K562 (cell line): Measurements from ENCODE around the gene FRMD5.

Experiments used
- CCAR2 ChIP-seq: fragments of 200-400 bp; formaldehyde crosslinking; IDR thresholded peaks from 2 replicates; pipeline ENCODE4 v1.6.1; 2017; ENCODE audit warnings: mild to moderate bottlenecking, low read depth, low read length
- ETV1 ChIP-seq: fragments of 450-650 bp; conservative IDR thresholded peaks from 2 replicates; pipeline ENCODE4 v1.6.1; 2016; ENCODE audit warnings: missing genetic modification characterization, control low read depth, low read depth, missing compliant biosample characterization
- JUN ChIP-seq, 2 experiments: sonication (generic) in 1 of 2; formaldehyde crosslinking in 1 of 2; IDR thresholded peaks; 2 replicates each; pipeline versions ENCODE4 v1.6.1 to v1.8.0; 2012 to 2022; ENCODE audit warnings: borderline replicate concordance in 2 of 2, mild to moderate bottlenecking in 2 of 2, improper control_type of control experiment in 1 of 2, low read depth in 1 of 2, low read length in 1 of 2, missing genetic modification reagents in 1 of 2
- MAFG ChIP-seq: fragments of 450-650 bp; conservative IDR thresholded peaks from 2 replicates; pipeline ENCODE4 v1.6.1; 2016; ENCODE audit warnings: missing genetic modification characterization, missing compliant biosample characterization
- POLR2A ChIP-seq: fragments of 450-650 bp; conservative IDR thresholded peaks from 2 replicates; pipeline ENCODE4 v1.6.1; 2016
- POLR2AphosphoS2 ChIP-seq: IDR thresholded peaks from 2 replicates; pipeline ENCODE4 v1.6.1; 2012; ENCODE audit warnings: low read length, improper control_type of control experiment
- RBBP5 ChIP-seq: fragments of 200-600 bp; sonication (generic); IDR thresholded peaks from 2 replicates; pipeline ENCODE4 v1.6.1; 2012; ENCODE audit warnings: borderline replicate concordance, mild to moderate bottlenecking, low read length, control low read depth, inconsistent platforms; ENCODE audit not compliant: insufficient read depth, poor library complexity, severe bottlenecking
- ZBTB1 ChIP-seq: sonication (generic); formaldehyde crosslinking; IDR thresholded peaks from 2 replicates; pipeline ENCODE4 v1.8.1; 2023; ENCODE audit warnings: missing genetic modification reagents, low read depth, mild to moderate bottlenecking, borderline replicate concordance
- ZFP1 ChIP-seq: fragments of 450-650 bp; formaldehyde crosslinking; IDR thresholded peaks from 2 replicates; pipeline ENCODE4 v1.4.0; 2020; ENCODE audit warnings: mild to moderate bottlenecking, mixed read lengths
- TF ChIP-seq, protein P1 (sequence below): fragments of 250-450 bp; sonication (Bioruptor Pico); IDR thresholded peaks from 2 replicates; pipeline ENCODE4 v1.5.0; 2021
- TF ChIP-seq, protein P2 (sequence below): conservative IDR thresholded peaks from 2 replicates; pipeline ENCODE4 v1.6.1; 2011; ENCODE audit warnings: low read depth, mild to moderate bottlenecking, low read length; ENCODE audit not compliant: control insufficient read depth
- TF ChIP-seq, protein P3 (sequence below): IDR thresholded peaks from 2 replicates; pipeline ENCODE4 v1.6.1; 2012; ENCODE audit warnings: low read depth, low read length, improper control_type of control experiment, borderline replicate concordance

DNA sequence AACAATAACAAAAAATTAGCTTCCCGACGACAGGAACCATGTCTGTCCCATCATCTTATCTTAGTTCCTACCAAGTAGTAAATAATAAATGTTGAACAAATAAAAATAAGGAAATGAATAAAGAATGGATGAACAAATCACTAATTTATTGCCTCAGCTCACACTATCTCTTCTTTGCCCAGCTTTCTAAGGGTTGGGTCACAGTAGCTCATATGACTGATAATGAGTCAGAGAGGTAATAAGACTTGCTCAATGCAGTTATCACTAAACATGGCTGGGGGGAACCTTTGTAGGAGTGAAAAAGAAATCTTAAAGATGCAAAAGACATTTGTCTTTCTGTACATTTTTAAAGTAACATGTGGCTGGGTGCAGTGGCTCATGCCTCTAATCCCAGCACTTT lies 186.0 kb downstream of the FRMD5 start:
- TF ChIP-seq ZBTB1: no peak
- no peak for TF ChIP-seq RBBP5
- TF ChIP-seq, protein P1, sequence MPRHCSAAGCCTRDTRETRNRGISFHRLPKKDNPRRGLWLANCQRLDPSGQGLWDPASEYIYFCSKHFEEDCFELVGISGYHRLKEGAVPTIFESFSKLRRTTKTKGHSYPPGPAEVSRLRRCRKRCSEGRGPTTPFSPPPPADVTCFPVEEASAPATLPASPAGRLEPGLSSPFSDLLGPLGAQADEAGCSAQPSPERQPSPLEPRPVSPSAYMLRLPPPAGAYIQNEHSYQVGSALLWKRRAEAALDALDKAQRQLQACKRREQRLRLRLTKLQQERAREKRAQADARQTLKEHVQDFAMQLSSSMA (CRISPR knock-in tag): no peak
- TF ChIP-seq ETV1 (tag): no peak
- TF ChIP-seq, protein P2, sequence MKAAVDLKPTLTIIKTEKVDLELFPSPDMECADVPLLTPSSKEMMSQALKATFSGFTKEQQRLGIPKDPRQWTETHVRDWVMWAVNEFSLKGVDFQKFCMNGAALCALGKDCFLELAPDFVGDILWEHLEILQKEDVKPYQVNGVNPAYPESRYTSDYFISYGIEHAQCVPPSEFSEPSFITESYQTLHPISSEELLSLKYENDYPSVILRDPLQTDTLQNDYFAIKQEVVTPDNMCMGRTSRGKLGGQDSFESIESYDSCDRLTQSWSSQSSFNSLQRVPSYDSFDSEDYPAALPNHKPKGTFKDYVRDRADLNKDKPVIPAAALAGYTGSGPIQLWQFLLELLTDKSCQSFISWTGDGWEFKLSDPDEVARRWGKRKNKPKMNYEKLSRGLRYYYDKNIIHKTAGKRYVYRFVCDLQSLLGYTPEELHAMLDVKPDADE: no peak
- TF ChIP-seq POLR2A: no peak
- TF ChIP-seq MAFG (tag): no peak
- TF ChIP-seq, protein P3, sequence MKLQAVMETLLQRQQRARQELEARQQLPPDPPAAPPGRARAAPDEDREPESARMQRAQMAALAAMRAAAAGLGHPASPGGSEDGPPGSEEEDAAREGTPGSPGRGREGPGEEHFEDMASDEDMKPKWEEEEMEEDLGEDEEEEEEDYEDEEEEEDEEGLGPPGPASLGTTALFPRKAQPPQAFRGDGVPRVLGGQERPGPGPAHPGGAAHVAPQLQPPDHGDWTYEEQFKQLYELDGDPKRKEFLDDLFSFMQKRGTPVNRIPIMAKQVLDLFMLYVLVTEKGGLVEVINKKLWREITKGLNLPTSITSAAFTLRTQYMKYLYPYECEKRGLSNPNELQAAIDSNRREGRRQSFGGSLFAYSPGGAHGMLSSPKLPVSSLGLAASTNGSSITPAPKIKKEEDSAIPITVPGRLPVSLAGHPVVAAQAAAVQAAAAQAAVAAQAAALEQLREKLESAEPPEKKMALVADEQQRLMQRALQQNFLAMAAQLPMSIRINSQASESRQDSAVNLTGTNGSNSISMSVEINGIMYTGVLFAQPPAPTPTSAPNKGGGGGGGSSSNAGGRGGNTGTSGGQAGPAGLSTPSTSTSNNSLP: no peak
- no peak for TF ChIP-seq POLR2AphosphoS2
- TF ChIP-seq CCAR2: no peak
- no peak for TF ChIP-seq JUN (IDR thresholded peaks at IDR 0.05; ENCODE audit: borderline replicate concordance, low read depth, low read length)
- no peak for TF ChIP-seq JUN (CRISPR knock-in tag; IDR thresholded peaks at IDR 0.05; ENCODE audit: borderline replicate concordance)
- no peak for TF ChIP-seq ZFP1 (CRISPR knock-in tag)
